ENCODE data around the gene PDE2A. TPM values are rescaled to one million over a fixed set of nuclear protein-coding genes. Genes with fewer than 3 reads are reported as not detected.

PDE2A gene
- polyA plus RNA-seq (2013, experiment 1 of 2; ENCODE audit: insufficient read length): 0.46 TPM
- 0.20 TPM for polyA plus RNA-seq (2013, experiment 2 of 2; ENCODE audit: insufficient read length)

DNA sequence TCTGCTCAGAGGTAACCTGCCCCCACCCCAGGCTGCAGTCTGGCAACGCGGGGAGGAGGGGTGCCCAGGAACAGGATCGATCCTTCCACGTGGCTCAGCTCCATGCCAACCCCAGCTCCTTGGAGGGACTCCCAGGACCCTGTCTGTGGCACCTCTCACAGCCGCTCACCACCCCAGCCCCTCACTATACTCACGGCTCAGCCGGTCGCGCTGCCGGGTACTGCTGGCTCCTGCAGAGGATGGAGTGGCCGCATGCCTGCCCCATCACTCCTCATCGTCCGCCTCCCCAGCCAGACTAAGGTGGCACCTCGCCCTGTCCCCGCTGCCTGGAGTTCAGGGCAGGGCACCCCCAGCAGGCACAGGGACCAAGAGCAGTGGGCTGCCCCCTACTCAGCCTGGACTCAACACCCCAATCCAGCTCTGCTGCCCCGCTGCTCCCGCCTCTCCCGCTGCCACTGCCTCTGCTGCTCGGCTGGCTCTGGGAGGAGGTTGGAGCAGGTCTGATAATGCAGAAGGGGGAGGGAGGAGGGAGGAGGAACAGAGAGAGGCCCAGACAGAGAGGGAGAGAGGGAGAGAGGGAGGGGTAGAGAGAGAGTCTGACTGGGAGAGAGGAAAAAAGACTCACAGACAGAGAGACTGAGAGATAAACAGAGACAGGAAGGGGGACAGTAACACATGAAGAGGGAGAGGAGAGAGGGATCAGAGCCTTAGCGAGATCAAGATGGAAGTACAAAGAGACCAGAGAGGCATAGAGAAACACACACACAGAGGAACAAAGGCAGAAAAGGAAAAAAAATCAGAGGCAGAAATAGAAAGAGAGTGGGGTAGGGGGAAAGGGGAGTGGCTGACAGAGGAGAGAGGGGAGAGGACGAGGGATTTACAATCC lies at the start of gene PDE2A:
Gene PDE2A, minus strand, starts transcription at position 480 of the 886 bp plus-strand sequence. Its CDS starts 215 bp downstream, at position 265.
- DNase-seq: no peak

DNA sequence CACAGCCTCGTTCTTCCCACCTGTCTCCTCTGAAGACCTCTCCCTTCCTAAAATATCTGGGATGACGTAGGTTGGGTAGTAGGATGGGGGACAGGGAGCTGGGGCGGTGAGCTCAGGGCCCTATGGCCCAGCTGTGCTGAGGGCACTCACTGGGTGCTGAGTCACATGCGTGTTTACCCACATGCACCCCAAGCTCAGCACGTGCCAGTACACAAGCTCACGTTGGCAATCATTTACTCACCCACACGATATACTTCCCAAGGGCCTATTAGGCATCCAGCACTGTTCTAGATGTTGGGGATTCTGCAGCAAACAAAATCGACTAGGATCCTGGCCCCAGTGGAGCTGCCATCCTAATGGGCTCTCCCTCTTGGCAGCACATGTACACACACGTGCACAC lies 49.3 kb upstream of the PDE2A start:
- no peak for DNase-seq

DNA sequence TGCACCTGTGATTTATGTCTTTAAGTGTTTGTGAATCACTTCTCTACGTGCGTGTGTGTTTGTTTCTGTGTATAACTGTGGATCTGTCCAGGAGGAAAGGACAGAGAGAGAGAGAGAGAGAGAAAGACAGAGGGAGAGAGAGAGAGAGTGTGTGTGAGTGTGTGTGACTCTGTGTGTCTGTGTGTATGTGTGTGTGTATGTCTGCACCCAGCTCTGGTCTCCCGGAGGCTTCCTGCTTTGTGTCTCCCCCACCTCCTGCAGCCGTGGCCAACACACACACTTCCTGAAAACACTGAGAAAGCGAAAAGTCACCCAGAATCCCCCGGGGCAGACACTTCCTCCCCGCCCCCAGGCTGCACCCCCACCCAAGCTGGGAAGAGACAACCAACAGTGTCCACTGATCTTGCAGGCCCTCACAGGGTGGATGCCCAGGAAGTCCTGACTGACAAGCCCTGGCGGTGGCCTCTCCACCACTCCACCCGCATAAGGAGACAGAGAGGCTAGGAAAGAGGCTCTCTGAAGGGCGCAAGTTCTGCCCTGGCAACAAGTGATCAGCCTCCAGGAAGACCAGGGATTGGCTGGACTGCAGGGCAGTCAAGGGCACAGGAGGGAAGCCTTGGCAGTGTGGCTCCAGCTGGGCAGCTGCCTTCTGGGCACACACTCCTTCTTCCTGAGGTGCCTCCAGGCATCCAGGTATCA lies 48.0 kb upstream of the PDE2A start:
- DNase-seq: peak; percentile 91

DNA sequence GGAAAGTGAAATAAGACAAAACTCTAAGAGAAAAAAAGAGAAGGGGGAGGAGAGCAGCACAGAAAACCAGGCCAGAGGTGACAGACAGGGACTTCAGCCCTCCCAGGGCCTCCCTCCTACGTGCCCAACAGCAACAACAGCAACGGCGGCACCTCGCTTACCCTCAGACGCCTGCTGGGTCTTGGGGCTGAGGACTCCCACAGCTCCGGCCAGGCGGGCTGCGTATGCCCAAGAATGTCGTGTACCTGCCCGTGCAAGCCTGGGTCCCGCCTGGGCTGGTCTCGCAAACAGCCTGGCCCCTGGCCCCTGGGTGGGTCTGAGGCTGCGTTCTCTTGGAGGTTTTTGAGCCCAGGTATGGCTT lies 47.4 kb upstream of the PDE2A start:
- no peak for DNase-seq

DNA sequence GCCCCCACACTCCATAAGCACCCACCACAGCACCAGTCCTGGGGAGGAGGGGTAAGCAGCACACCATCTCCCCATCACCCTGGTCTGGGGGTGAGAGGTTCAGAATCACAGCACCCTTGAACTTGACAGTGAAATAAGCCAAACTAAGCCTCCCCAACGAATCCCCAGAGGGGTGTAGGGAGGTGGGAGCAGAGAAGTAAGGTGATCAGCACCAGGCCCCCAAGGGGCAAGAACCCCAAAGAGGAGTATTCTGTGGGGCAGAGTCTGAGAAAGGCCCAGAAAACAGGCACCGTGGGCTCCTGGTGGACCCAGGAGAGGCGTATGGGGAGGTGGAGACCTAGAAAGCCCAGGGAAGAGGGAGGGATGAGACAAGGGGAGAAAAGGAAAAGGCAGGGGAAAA lies 47.1 kb upstream of the PDE2A start:
- no peak for DNase-seq

DNA sequence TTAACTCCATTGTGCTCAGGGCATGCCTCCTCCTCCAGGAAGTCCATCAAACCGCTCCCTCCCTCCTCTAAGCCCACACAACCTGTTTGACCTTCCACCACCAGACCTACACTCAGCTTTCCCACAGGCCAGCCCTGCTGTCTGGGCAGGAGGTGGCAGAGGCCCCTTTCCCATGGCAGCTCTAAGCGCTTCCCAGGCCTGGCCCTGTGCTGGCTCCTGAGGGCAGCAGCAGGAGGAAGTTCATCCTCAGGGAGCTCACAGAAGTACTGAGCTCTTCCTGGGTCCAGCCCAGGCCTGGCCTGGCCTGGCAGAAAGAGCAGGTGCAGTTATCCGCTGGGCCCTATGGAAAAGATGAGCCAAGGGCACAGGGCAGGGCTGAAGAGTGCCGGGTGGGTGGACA lies 46.6 kb upstream of the PDE2A start:
- DNase-seq: no peak

DNA sequence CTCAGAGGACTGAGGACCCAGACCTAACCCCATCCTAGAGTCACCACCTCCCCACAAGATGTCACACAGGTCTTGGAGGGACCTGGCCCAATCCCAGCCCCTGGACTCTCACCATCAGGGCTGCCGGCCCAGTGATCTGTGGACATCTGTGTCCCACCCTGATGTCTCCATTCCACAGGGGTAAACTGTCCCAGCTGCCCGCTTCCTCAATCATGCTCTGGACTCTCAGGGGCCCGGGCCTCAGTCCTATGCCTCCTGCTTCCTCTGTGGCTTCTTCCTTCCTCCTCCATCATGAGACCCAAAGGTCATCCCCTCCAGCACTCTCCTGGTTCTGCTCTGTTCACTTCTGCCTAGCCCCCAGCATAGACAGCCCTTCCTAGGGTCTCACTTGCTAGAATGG lies 45.8 kb upstream of the PDE2A start:
- DNase-seq: no peak

DNA sequence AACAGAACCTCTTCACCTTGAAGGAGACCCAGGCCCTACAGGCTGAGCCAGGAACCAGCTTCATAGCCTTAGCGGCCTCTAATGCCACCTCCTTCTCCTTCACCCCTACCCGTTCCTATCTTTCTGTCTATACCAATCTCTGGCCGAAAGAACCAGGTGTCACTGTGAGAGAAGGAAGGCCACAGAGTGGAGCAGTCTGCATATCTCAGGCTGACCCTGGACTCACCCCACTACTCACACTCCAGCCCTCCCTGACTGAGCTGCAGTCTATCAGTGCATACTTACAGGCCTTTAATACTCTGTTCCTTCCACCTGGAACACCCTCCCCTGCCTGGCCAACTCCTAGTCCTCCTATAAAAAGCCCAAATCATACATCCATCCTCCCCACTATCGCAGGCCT lies 45.3 kb upstream of the PDE2A start:
- no peak for DNase-seq

DNA sequence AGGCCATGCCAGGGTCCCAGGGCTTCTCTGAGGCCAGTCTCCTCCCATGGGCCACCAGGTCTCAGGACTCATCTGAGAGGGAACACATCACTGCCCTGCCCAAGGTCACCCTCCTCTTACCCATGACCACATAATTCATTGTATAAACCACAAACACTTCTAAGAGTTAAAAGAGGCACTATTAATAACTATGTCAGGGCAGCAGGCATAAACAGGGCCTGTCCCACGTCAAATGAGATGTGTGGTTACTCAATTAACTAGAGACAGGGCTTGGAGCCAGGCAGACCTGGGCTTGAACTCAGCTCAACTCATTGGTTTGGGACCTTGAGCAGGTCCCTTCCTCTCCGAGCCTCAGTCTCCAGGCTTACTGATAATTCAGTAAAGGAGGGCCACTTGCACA lies 44.9 kb upstream of the PDE2A start:
- DNase-seq: no peak

DNA sequence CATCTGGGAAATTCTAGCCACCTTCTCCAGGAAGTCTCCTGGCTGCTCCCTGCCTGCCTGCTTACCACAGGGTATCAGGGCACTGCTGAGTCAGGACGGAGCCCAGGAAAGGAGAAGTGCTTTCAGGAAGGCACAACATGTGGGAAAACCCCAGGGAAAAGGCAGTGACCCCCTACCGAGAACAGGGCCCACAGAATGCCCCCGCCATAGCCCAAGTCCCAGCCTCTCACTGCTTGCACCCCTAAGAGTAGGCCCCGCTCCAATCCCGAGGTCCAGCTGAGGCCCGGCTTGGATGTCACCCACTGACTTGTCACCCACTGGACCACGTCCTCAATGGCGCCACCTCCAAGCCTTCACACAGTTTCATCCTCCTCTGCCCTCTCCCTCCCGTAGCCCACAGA lies 43.9 kb upstream of the PDE2A start:
- no peak for DNase-seq

DNA sequence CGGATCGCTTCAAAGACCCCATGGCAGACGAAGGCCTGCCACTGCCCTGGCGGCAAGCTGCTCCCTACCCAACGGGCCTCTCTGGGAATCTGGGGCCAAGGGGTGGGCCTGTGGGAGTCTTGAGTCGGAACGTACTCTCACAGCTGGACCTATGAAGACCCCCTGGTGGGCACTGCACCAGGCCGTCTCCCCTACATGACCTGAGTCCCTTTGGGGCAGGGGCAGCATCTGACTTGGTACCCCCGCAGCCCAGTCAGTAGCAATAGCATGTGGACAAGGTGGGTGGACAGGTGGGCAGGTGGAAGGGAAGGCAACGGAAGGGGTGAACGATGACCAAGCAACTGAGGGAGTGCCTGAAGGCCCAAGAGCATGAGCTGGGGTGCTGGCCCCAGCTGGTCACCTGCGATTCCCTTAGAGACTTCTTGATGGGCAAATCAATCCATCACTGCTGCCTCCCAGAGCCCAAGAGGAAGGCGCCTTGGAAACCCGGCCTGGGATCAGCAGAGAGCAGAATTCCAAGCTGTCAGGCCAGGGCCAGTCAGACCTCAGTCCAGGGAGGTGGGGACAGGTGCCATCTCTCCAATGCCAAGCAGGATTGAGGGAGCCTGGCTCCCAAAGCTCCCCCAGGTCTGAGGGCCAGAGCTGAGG lies 42.7 kb upstream of the PDE2A start:
- no peak for DNase-seq

DNA sequence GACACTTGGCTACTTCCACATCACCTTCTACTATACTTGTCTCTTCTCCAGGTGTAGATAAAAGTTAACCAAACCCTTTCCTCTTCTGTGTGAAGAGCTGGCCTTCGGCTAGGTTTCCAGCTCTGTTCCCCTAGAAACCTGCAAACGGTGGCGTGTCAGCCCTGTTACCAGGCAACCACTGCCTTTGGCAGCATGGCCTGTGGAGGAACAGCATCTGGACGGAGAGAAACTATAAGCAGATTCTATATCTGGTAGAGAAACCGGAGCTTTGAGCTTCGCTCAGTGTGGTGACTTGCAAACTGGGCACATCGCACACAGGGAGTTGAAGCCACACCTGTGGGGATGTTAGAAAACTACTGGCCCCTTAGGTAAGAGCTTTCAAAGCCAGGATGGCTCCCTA lies 42.1 kb upstream of the PDE2A start:
- no peak for DNase-seq

DNA sequence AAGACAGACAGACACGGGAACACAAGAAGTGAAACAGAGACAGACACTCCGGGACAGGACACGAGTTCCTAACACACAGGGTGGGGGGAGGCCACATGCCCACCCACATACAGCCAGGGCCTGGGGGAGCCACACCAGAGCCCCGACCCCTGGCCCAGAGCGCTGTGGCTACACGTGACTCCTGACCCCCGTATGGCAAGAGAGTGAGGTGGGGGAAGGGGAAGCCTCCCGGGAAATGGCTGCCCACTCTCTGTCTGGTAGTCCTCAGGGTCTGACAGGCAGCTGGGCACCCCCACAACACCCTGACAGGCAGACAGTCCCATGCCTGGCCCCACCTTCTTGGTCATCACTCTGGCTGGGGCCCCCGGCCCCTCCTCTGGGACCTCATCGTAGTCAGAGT lies 38.6 kb upstream of the PDE2A start:
- DNase-seq: no peak

DNA sequence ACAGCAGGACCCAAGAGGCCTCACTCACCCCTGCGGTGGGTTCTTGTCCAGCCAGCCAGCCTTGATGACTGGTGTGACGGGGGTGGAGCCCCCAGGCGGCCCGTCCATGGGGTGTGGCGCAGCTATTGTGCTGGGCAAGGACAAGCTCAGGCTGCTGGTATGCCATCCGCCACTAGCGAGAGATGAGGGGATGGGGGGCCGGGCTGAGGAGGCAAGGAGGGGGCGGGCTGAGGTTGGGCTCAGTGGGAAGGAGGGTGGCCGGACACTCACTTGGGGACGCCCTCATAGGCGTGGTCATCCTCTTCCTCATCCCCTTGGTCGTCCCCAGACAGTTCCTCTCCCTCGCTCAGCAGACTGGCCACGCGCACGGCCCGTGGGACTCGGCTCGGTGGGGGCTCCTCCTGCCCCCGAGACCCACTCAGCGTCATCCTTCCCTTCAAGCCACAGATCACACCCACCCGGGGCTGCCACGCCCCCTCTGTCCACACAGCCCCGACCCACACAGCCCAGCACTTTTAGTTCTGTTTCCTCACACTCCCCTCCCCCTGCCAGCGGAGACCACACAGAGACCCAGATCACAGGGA lies 38.0 kb upstream of the PDE2A start:
- DNase-seq: no peak

DNA sequence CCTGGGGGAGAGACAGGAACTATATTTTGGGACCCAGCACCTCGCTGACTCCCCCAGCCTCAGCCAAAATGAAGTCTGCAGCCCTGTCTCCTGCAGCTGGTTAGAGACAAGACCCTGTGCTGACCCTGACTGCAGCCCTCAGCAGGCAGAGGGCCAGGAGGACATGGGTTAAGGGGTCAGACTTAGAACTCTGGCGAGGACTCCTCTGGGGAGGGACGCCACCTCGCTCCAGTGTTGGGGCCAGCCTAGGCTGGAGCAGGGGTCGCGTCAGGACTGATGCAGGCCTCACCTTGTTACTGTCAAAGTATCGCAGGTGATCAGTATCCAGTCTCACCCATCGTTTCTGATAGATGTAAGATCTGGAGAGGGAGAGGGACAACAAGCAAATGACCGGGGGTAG lies 36.9 kb upstream of the PDE2A start:
- no peak for DNase-seq

DNA sequence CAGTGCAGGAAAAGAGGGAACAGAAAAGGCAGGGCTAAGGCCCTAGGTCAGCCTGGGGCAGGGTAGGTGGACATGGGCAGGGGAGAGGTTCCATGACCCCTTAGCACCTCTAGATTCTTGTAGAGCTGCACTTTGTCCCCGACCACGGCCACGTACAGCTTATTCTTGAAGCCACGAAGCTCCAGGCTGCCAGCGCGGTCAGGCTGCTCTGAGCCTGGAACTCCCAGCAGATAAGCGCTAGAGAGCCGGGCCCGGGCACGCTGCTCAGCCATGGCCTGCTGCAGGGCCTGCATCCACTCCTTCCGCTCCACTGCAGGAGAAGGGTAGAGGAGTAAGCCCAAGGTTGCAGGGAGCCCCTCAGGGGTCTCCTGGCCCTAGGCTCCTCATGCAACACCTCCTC lies 36.1 kb upstream of the PDE2A start:
- DNase-seq: no peak

DNA sequence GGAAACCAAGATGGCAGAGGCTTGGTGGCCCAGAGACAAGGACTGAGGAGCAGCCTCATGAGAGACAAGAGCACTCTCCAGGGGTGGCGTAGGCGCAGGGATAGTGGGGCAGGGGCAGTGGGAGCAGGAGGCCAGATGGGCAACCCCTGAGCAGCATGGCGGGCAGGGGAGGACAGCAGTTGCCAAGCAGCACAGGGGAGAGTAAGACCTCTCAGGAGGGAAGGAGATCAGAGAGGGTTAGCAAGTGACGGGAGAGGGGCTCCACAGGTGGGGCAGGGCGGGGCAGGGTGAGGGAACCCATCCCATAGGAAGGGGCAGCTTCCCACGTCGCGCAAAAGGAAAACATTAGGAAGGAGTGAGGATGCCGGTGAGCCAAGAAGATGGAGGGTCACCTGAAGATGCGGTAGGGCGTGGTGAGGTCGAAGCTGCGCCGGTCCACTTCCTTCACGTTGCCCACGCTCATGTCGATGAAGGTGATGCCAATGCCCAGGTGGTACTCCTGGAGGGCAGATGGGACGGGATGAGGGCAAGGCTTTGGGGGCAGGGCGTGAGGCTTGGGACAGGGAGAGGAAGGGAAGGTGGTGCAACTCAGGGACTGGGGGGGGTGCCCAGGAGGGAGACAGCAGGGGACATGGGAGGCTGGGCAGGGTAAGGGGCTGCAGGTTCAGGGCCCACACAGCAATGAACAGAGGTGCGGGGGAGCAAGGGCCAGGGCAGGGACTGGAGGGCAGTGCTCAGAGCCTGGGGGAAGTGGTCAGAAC lies 35.4 kb upstream of the PDE2A start:
- DNase-seq: no peak

DNA sequence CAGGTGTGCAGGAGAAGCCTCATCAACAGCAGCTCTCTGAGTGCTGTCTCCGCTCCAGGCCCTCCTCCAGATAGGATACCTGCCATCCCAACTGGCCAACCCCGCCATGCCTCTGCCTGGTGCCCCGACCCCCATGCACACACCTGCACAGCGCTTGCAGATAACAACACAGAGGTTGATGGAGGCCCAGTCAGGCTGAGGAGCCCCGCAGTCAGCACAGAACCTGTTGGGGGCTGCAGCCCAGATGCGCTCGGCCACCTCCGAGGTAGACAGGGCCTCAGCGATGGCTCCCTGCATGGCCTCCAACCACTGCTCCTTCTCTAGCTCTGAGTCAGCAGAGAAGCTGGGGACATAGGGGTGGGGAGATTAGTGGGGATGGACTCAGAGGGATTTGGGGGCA lies 32.8 kb upstream of the PDE2A start:
- DNase-seq: no peak

DNA sequence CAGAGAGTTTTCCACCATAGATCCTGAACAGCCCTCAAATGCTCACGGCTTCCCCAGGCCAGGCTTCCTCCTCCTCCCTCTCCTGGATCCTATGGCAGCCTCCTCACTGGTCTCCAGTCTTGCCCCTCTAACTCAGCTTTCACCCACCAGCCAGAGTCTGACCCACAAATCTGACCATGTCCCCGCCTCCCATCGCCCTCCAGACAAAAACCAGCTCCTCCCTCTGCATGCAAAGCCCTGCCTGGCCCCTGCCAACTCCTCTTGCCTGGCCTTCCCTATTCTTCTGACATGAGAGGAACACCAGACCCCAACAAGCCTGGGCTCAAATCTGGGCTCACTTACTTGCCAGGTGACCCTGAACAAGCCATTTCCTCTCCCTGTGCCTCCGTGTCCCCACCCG lies 32.4 kb upstream of the PDE2A start:
- no peak for DNase-seq

DNA sequence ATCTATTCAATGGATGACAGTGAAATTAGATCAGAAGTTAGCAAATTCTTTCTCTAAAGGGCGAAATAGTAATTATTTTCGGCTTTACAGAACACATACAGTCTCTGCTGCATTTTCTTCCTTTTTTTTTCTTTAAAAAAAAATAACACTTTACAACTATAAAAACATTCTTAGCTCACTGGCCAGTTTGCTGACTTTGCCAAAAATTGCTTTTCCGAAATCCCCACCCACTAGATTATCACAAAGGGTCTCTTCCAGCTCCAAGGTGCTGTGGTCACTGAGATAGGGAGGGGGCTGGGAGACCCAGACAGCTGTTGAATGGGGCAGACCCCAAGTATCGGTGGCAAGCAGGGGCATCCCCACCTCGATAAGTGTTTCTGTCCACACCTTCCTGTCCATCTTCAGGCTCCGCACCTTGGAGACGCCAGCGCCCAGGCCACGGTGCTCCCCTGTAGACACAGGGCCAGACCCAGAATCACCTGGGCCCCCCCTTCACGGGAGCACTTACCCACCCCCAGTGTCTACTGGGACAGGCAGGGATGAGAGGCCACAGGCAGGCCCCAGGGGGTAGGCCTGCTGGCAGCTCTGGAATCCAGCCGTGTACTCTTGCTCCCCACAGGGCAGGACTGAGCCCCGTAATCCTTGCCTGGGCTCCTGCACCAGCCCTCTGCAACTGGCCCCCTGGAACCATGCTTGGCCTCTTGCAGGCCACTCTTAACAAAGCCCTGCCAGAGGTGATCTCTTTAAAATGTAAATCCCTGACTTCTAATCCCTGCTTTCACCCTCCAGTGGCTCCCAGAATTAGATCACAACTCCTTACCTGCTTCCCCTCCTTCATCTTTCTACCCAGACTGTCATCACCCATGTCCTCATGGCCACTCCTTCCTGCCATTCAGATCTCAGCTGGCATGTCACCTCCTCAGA lies 31.5 kb upstream of the PDE2A start:
- no peak for DNase-seq

DNA sequence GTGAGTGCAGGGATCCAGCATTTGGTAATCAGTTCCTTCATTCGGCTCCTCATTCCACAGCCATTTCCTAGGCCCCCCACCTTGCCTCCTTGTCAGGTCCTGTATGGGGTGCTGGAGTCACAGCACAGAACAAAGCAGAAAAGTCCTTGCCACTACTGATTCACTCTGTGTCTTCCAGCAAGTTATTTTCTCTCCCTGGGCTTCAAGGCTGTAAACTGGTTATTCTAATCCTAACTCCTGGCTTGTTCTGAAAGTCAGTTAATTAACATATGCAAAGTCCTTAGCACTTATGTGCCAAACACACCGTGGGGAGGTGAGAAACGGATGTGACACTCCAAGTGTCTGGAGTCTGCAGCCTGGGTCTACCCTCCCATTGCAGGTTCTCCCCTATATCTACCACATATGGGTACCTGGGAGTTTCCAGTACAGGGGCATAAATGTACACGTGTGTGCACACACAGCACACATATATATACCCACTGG lies 30.6 kb upstream of the PDE2A start:
- DNase-seq: no peak
